BLaER1 treated with 17β-estradiol and CSF1 and Interleukin-3, amounts not matched to agents 10 nM and 100 nM (cell line): ENCODE measurements around the gene EDARADD.
A peak's percentile ranks its signal among the peaks of the same experiment; 100 is the strongest.
"Not testable (repeated sequence)": the region's sequence is repeated elsewhere in the genome, so short reads cannot be mapped to it uniquely, and the experiment has no call there.

Experiments used
- H3K27ac ChIP-seq, 11 experiments: shearing (Covaris generic); formaldehyde crosslinking; 2 replicates each; pipeline ENCODE4 v1.8.1; 2022
- H3K27me3 ChIP-seq, 11 experiments: shearing (Covaris generic); formaldehyde crosslinking; 2 replicates each; pipeline ENCODE4 v1.8.1; 2022
- H3K36me3 ChIP-seq, 11 experiments: shearing (Covaris generic); formaldehyde crosslinking; 2 replicates each; pipeline ENCODE4 v1.8.1; 2022
- H3K4me1 ChIP-seq, 10 experiments: shearing (Covaris generic); formaldehyde crosslinking; 2 replicates each; pipeline ENCODE4 v1.8.1; 2022
- H3K4me2 ChIP-seq, 11 experiments: shearing (Covaris generic); formaldehyde crosslinking; 2 replicates each; pipeline ENCODE4 v1.8.1; 2022
- H3K4me3 ChIP-seq, 10 experiments: shearing (Covaris generic); formaldehyde crosslinking; 2 replicates each; pipeline ENCODE4 v1.8.1; 2022
- H3K9ac ChIP-seq, 11 experiments: shearing (Covaris generic); formaldehyde crosslinking; 2 replicates each; pipeline ENCODE4 v1.8.1; 2022
- H3K9me3 ChIP-seq, 11 experiments: shearing (Covaris generic); formaldehyde crosslinking; replicated peaks in 1 of 11; 2 replicates each; pipeline ENCODE4 v1.8.1; 2022
- H4K20me1 ChIP-seq, 11 experiments: shearing (Covaris generic); formaldehyde crosslinking; 2 replicates each; pipeline ENCODE4 v1.8.1; 2022
- Cebpa-rat ChIP-seq, 11 experiments: shearing (Covaris generic); IDR thresholded peaks; 2 replicates each; pipeline ENCODE4 v1.8.1; 2022

EDARADD gene

GRCh38 chr1:236393681-236394481 lies at the start of gene EDARADD:
EDARADD (plus strand) TSS chr1:236394286; CDS start chr1:236394445, 159 bp downstream.
- H3K4me2 ChIP-seq, result peak within 1 kb of the TSS; percentile 94 to 100 (median 96)
- H3K36me3 ChIP-seq, result no peaks in the 10 kb centered on the region
- H3K4me1 ChIP-seq, result peaks cover 16 to 25% (median 18%) of the 10 kb centered on the region in 10 experiments; a peak in 19 of 20 replicates
- peak within 1 kb of the TSS in 9 of 11 experiments; percentile 11 to 65 (median 49); a peak in 16 of 22 replicates for H3K27ac ChIP-seq
- no peaks in the 10 kb centered on the region for H3K9me3 ChIP-seq
- no peak for TF ChIP-seq Cebpa-rat (IDR thresholded peaks at IDR 0.05)
- peak within 1 kb of the TSS; percentile 65 to 91 (median 81) for H3K4me3 ChIP-seq
- peaks cover 31 to 44% (median 39%) of the 10 kb centered on the region in 11 experiments for H3K27me3 ChIP-seq
- peak within 1 kb of the TSS; percentile 62 to 79 (median 73) for H3K9ac ChIP-seq
- 0 out of 22 replicates have a peak, but pooled peaks cover 0 to 6% (median 0%) of the 10 kb centered on the region in 11 experiments for H4K20me1 ChIP-seq

GRCh38 chr1:236345728-236346127 lies 48.4 kb upstream of the EDARADD start:
- H3K9me3 ChIP-seq, result peaks cover 0 to 9% (median 8%) of the 10 kb centered on the region in 11 experiments; a peak in 10 of 22 replicates
- H3K4me1 ChIP-seq, result peaks cover 0 to 9% (median 0%) of the 10 kb centered on the region in 10 experiments; a peak in 3 of 20 replicates
- H3K27ac ChIP-seq, result no peak overlapping the region
- no peak overlapping the region for H3K9ac ChIP-seq
- no peaks in the 10 kb centered on the region for H3K27me3 ChIP-seq
- H3K4me3 ChIP-seq, result no peak overlapping the region
- H3K36me3 ChIP-seq, result no peaks in the 10 kb centered on the region
- no peaks in the 10 kb centered on the region for H4K20me1 ChIP-seq
- TF ChIP-seq Cebpa-rat (IDR thresholded peaks at IDR 0.05), result no peak
- no peak overlapping the region for H3K4me2 ChIP-seq

- H3K4me1 ChIP-seq, result peaks cover 0 to 8% (median 0%) of the 10 kb centered on the region in 10 experiments; a peak in 3 of 20 replicates
- H4K20me1 ChIP-seq, result no peaks in the 10 kb centered on the region
- no peaks in the 10 kb centered on the region for H3K36me3 ChIP-seq
- no peaks in the 10 kb centered on the region for H3K27me3 ChIP-seq
- no peak overlapping the region for H3K4me3 ChIP-seq
- no peak overlapping the region for H3K4me2 ChIP-seq
- H3K9me3 ChIP-seq, result peaks cover 0 to 9% (median 8%) of the 10 kb centered on the region in 11 experiments; a peak in 10 of 22 replicates
- no peak overlapping the region for H3K27ac ChIP-seq
- H3K9ac ChIP-seq, result no peak overlapping the region
- no peak for TF ChIP-seq Cebpa-rat (IDR thresholded peaks at IDR 0.05)
Observed at GRCh38 chr1:236348071-236348470, 46.0 kb upstream of the EDARADD start.

- no peak overlapping the region for H3K4me2 ChIP-seq
- H3K9me3 ChIP-seq, result peaks cover 0 to 9% (median 8%) of the 10 kb centered on the region in 11 experiments; a peak in 10 of 22 replicates
- H4K20me1 ChIP-seq, result no peaks in the 10 kb centered on the region
- no peak for TF ChIP-seq Cebpa-rat (IDR thresholded peaks at IDR 0.05)
- no peak overlapping the region for H3K27ac ChIP-seq
- H3K4me1 ChIP-seq, result peaks cover 0 to 10% (median 0%) of the 10 kb centered on the region in 10 experiments; a peak in 5 of 20 replicates
- H3K36me3 ChIP-seq, result no peaks in the 10 kb centered on the region
- no peak overlapping the region for H3K4me3 ChIP-seq
- no peak overlapping the region for H3K9ac ChIP-seq
- no peaks in the 10 kb centered on the region for H3K27me3 ChIP-seq
Observed at GRCh38 chr1:236350308-236350707, 43.8 kb upstream of the EDARADD start.

GRCh38 chr1:236351875-236352573 lies 42.1 kb upstream of the EDARADD start:
- peaks cover 0 to 10% (median 0%) of the 10 kb centered on the region in 10 experiments; a peak in 5 of 20 replicates for H3K4me1 ChIP-seq
- no peaks in the 10 kb centered on the region for H3K36me3 ChIP-seq
- H4K20me1 ChIP-seq, result no peaks in the 10 kb centered on the region
- no peak for TF ChIP-seq Cebpa-rat (IDR thresholded peaks at IDR 0.05)
- peaks cover 0 to 9% (median 8%) of the 10 kb centered on the region in 11 experiments; a peak in 10 of 22 replicates for H3K9me3 ChIP-seq
- H3K27me3 ChIP-seq, result no peaks in the 10 kb centered on the region
- no peak overlapping the region for H3K4me2 ChIP-seq
- no peak overlapping the region for H3K27ac ChIP-seq
- no peak overlapping the region for H3K4me3 ChIP-seq
- H3K9ac ChIP-seq, result no peak overlapping the region

- H3K9ac ChIP-seq, H3K27me3 ChIP-seq, H3K4me1 ChIP-seq, H4K20me1 ChIP-seq, H3K4me3 ChIP-seq, H3K4me2 ChIP-seq, H3K9me3 ChIP-seq, H3K36me3 ChIP-seq, H3K27ac ChIP-seq: not testable (repeated sequence)
Observed at GRCh38 chr1:236352747-236353146, 41.3 kb upstream of the EDARADD start.

GRCh38 chr1:236353813-236354212 lies 40.3 kb upstream of the EDARADD start:
- Histone ChIP-seq H3K27ac (no peak overlapping the region; a peak in 1 of 22 replicates), H3K4me1 (peaks cover 0 to 10% (median 0%) of the 10 kb centered on the region in 10 experiments; a peak in 5 of 20 replicates), H4K20me1 (no peaks in the 10 kb centered on the region), H3K36me3 (no peaks in the 10 kb centered on the region), H3K4me2 (peak overlapping the region in 3 of 11 experiments; percentile 9 to 41 (median 17); a peak in 4 of 22 replicates), H3K4me3 (no peak overlapping the region), H3K9ac (no peak overlapping the region), H3K27me3 (no peaks in the 10 kb centered on the region), H3K9me3 (peaks cover 0 to 11% (median 2%) of the 10 kb centered on the region in 11 experiments; a peak in 11 of 22 replicates)
- TF ChIP-seq Cebpa-rat (IDR thresholded peaks at IDR 0.05), result no peak

- Histone ChIP-seq H3K27me3 (no peaks in the 10 kb centered on the region), H3K9ac (no peak overlapping the region), H3K36me3 (no peaks in the 10 kb centered on the region), H3K4me3 (no peak overlapping the region), H3K9me3 (peaks cover 0 to 19% (median 9%) of the 10 kb centered on the region in 11 experiments; a peak in 14 of 22 replicates), H3K27ac (no peak overlapping the region; a peak in 1 of 22 replicates), H3K4me1 (peaks cover 0 to 10% (median 0%) of the 10 kb centered on the region in 10 experiments; a peak in 5 of 20 replicates), H4K20me1 (no peaks in the 10 kb centered on the region), H3K4me2 (peak overlapping the region in 5 of 11 experiments; percentile 9 to 49 (median 27); a peak in 5 of 22 replicates)
- TF ChIP-seq Cebpa-rat (IDR thresholded peaks at IDR 0.05), result no peak
Observed at GRCh38 chr1:236354330-236355147, 39.5 kb upstream of the EDARADD start.
